SK-N-SH treated with all-trans-retinoic acid at 6 μM for 48 hours (cell line): Measurements from ENCODE around the gene SH3BP4.

ENCODE experiments used
- ATAC-seq: fragments of 200-7000 bp; cut with Tn5 transposase; 3 replicates; pipeline ENCODE4 v1.9.1; 2020; ENCODE audit warnings: mild to moderate bottlenecking, moderate library complexity
- ARNTL ChIP-seq: fragments of 450-650 bp; formaldehyde crosslinking; IDR thresholded peaks from 2 replicates; pipeline ENCODE4 v1.5.0; 2020; ENCODE audit warnings: low read depth, mild to moderate bottlenecking, moderate library complexity, borderline replicate concordance
- BACH2 ChIP-seq: fragments of 250-450 bp; sonication (Bioruptor Pico); IDR thresholded peaks from 2 replicates; pipeline ENCODE4 v1.9.0; 2021; ENCODE audit warnings: mild to moderate bottlenecking, borderline replicate concordance
- CSDC2 ChIP-seq: fragments of 250-450 bp; sonication (Bioruptor Pico); IDR thresholded peaks from 2 replicates; pipeline ENCODE4 v1.5.0; 2020; ENCODE audit warnings: mild to moderate bottlenecking, moderate library complexity
- ESRRG ChIP-seq: fragments of 250-450 bp; sonication (Bioruptor Pico); IDR thresholded peaks from 2 replicates; pipeline ENCODE4 v1.6.1; 2021; ENCODE audit warnings: mild to moderate bottlenecking
- GLIS3 ChIP-seq: fragments of 250-450 bp; sonication (Bioruptor Pico); IDR thresholded peaks from 2 replicates; pipeline ENCODE4 v1.5.0; 2020; ENCODE audit warnings: mild to moderate bottlenecking, moderate library complexity
- ISL1 ChIP-seq: fragments of 250-450 bp; sonication (Bioruptor Pico); IDR thresholded peaks from 2 replicates; pipeline ENCODE4 v2.1.2; 2022; ENCODE audit warnings: mild to moderate bottlenecking, moderate library complexity
- PPARA ChIP-seq: fragments of 250-450 bp; sonication (Bioruptor Pico); IDR thresholded peaks from 2 replicates; pipeline ENCODE4 v1.5.0; 2020; ENCODE audit warnings: mild to moderate bottlenecking, borderline replicate concordance
- RARB ChIP-seq: fragments of 250-450 bp; sonication (Bioruptor Pico); IDR thresholded peaks from 2 replicates; pipeline ENCODE4 v1.8.0; 2021; ENCODE audit warnings: mild to moderate bottlenecking, moderate library complexity
- SNAI2 ChIP-seq: fragments of 250-450 bp; sonication (Bioruptor Pico); IDR thresholded peaks from 2 replicates; pipeline ENCODE4 v1.5.0; 2020; ENCODE audit warnings: mild to moderate bottlenecking, moderate library complexity
- TCF4 ChIP-seq: fragments of 250-450 bp; sonication (Bioruptor Pico); IDR thresholded peaks from 2 replicates; pipeline ENCODE4 v1.8.0; 2021; ENCODE audit warnings: mild to moderate bottlenecking, moderate library complexity, borderline replicate concordance
- TOX ChIP-seq: fragments of 250-450 bp; sonication (Bioruptor Pico); IDR thresholded peaks from 2 replicates; pipeline ENCODE4 v1.8.0; 2021; ENCODE audit warnings: mild to moderate bottlenecking, moderate library complexity, borderline replicate concordance
- ZC3H10 ChIP-seq: fragments of 250-450 bp; sonication (Bioruptor Pico); IDR thresholded peaks from 2 replicates; pipeline ENCODE4 v1.5.1; 2021; ENCODE audit warnings: mild to moderate bottlenecking, moderate library complexity
- ZFP3 ChIP-seq: fragments of 250-450 bp; sonication (Bioruptor Pico); IDR thresholded peaks from 2 replicates; pipeline ENCODE4 v1.5.0; 2020; ENCODE audit warnings: mild to moderate bottlenecking, moderate library complexity
- ZFP30 ChIP-seq: fragments of 450-650 bp; formaldehyde crosslinking; IDR thresholded peaks from 2 replicates; pipeline ENCODE4 v1.5.0; 2022; ENCODE audit warnings: mild to moderate bottlenecking, moderate library complexity
- ZNF565 ChIP-seq: fragments of 450-650 bp; formaldehyde crosslinking; conservative IDR thresholded peaks from 2 replicates; pipeline ENCODE4 v1.5.0; 2020; ENCODE audit warnings: low read depth, mild to moderate bottlenecking, moderate library complexity
- ZNF70 ChIP-seq: fragments of 450-650 bp; formaldehyde crosslinking; IDR thresholded peaks from 2 replicates; pipeline ENCODE4 v1.5.0; 2020; ENCODE audit warnings: mild to moderate bottlenecking, moderate library complexity
- ZNF8 ChIP-seq: fragments of 450-650 bp; formaldehyde crosslinking; IDR thresholded peaks from 2 replicates; pipeline ENCODE4 v1.5.0; 2020; ENCODE audit warnings: mild to moderate bottlenecking, moderate library complexity
- TF ChIP-seq, protein P1 (sequence below): fragments of 250-450 bp; sonication (Bioruptor Pico); IDR thresholded peaks from 2 replicates; pipeline ENCODE4 v1.8.0; 2020; ENCODE audit warnings: mild to moderate bottlenecking, moderate library complexity, borderline replicate concordance
- TF ChIP-seq, protein P2 (sequence below): fragments of 250-450 bp; sonication (Bioruptor Pico); IDR thresholded peaks from 2 replicates; pipeline ENCODE4 v1.5.1; 2020; ENCODE audit warnings: low read depth, mild to moderate bottlenecking, moderate library complexity
- TF ChIP-seq, protein P3 (sequence below): fragments of 250-450 bp; sonication (Bioruptor Pico); IDR thresholded peaks from 2 replicates; pipeline ENCODE4 v1.5.1; 2021; ENCODE audit warnings: mild to moderate bottlenecking, moderate library complexity
- TF ChIP-seq, protein P4 (sequence below): fragments of 250-450 bp; sonication (Bioruptor Pico); IDR thresholded peaks from 2 replicates; pipeline ENCODE4 v1.8.0; 2021; ENCODE audit warnings: low read depth, mild to moderate bottlenecking, moderate library complexity, borderline replicate concordance

Gene SH3BP4

DNA sequence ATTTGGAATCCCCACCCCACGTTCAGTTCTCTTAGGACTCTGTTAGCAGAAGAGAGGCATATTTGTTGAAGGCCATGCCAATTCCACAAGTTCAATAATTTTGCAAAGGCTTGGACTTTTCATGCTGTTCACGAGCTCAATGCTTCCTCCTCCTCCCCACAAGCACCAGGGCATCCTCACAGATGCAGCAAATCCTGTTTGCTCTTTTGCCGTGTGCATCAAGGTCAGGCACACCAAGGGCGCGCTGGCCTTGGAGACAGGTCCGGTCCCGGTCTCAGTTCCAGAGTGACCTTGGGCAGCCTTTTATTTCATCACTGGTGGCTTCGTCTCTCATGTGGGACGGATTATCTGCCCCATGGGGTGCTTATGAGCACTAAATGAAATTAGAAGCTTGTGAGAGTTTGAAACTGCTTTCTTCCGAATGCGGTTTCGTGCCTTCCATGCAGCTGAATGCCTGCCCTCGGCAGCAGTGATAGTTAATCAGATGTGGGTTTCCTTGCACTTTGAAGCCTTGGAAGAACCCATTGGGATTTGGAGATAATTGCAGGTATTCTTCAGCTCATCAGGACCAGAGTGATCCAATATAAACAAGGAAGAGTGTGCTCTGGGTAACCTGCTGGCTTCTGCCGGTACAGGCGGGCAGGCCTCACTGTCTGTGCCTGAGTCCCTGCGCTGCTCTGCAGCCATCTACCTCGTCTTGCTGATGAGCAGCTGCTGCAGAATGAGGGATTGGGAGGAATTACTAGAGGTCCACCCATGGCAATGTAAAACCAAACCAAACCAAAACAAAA, 140.8 kb downstream of the SH3BP4 start:
- no peak for TF ChIP-seq ESRRG (CRISPR knock-in tag)
- TF ChIP-seq SNAI2 (CRISPR knock-in tag): no peak
- no peak for TF ChIP-seq ZNF565 (CRISPR knock-in tag)
- no peak for TF ChIP-seq ZC3H10 (CRISPR knock-in tag)
- TF ChIP-seq BACH2 (CRISPR knock-in tag): no peak
- TF ChIP-seq TCF4 (CRISPR knock-in tag): no peak
- ATAC-seq: no peak

DNA sequence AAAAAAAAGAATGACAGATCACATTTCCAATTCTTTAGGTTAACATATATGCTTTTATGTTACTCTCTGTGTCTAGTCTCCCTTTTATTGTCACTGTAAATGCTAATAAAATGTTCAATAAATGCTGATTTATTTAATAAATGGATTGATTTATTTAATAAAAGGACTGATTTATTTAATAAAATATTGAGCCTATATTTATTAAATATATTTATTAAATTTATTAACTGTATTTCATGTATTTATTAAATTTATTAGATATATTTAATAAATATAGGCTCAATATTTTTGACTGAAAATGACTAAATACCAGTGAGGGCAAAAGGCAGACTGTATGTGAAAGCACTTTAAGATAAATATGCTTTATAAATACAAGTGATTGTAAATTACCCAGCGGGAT, 142.6 kb downstream of the SH3BP4 start:
- ATAC-seq: no peak
- TF ChIP-seq, protein P1, sequence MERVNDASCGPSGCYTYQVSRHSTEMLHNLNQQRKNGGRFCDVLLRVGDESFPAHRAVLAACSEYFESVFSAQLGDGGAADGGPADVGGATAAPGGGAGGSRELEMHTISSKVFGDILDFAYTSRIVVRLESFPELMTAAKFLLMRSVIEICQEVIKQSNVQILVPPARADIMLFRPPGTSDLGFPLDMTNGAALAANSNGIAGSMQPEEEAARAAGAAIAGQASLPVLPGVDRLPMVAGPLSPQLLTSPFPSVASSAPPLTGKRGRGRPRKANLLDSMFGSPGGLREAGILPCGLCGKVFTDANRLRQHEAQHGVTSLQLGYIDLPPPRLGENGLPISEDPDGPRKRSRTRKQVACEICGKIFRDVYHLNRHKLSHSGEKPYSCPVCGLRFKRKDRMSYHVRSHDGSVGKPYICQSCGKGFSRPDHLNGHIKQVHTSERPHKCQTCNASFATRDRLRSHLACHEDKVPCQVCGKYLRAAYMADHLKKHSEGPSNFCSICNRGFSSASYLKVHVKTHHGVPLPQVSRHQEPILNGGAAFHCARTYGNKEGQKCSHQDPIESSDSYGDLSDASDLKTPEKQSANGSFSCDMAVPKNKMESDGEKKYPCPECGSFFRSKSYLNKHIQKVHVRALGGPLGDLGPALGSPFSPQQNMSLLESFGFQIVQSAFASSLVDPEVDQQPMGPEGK (CRISPR knock-in tag): no peak
- TF ChIP-seq, protein P2, sequence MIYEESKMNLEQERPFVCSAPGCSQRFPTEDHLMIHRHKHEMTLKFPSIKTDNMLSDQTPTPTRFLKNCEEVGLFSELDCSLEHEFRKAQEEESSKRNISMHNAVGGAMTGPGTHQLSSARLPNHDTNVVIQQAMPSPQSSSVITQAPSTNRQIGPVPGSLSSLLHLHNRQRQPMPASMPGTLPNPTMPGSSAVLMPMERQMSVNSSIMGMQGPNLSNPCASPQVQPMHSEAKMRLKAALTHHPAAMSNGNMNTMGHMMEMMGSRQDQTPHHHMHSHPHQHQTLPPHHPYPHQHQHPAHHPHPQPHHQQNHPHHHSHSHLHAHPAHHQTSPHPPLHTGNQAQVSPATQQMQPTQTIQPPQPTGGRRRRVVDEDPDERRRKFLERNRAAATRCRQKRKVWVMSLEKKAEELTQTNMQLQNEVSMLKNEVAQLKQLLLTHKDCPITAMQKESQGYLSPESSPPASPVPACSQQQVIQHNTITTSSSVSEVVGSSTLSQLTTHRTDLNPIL (CRISPR knock-in tag): no peak
- TF ChIP-seq TOX (CRISPR knock-in tag) (no peak), ZFP3 (CRISPR knock-in tag) (no peak), ZNF70 (no peak), ZNF565 (CRISPR knock-in tag) (no peak), TCF4 (CRISPR knock-in tag) (no peak), ZC3H10 (CRISPR knock-in tag) (no peak), BACH2 (CRISPR knock-in tag) (no peak), ZNF8 (CRISPR knock-in tag) (no peak), GLIS3 (CRISPR knock-in tag) (no peak), RARB (CRISPR knock-in tag) (no peak), PPARA (CRISPR knock-in tag) (no peak), ARNTL (CRISPR knock-in tag) (no peak)
- TF ChIP-seq, protein P3, sequence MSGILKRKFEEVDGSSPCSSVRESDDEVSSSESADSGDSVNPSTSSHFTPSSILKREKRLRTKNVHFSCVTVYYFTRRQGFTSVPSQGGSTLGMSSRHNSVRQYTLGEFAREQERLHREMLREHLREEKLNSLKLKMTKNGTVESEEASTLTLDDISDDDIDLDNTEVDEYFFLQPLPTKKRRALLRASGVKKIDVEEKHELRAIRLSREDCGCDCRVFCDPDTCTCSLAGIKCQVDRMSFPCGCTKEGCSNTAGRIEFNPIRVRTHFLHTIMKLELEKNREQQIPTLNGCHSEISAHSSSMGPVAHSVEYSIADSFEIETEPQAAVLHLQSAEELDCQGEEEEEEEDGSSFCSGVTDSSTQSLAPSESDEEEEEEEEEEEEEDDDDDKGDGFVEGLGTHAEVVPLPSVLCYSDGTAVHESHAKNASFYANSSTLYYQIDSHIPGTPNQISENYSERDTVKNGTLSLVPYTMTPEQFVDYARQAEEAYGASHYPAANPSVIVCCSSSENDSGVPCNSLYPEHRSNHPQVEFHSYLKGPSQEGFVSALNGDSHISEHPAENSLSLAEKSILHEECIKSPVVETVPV (CRISPR knock-in tag): no peak

DNA sequence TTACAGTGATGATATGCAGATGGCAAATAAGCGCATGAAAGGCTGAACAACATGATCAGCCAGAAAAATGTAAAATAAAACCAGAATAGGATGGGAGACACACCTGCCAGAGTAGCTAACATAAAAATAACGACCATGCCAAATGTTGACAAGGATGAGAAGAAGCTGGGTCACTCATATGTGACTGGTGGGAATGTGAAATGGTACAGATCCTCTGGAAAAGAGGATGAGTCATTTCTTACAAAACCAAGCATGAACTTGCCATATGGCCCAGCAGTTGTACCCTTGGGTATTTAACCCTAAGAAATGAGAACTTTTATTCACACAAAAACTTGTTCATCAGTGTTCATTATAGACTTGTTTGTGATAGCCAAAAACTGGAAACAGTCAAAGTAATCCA, 143.8 kb downstream of the SH3BP4 start:
- TF ChIP-seq CSDC2 (CRISPR knock-in tag) (no peak), ZFP30 (CRISPR knock-in tag) (no peak), ZNF70 (no peak), ZNF8 (CRISPR knock-in tag) (no peak), BACH2 (CRISPR knock-in tag) (no peak), ZC3H10 (CRISPR knock-in tag) (no peak), ISL1 (CRISPR knock-in tag) (0 out of 2 replicates have a peak, but pooled peaks have one; percentile 11)
- TF ChIP-seq, protein P4, sequence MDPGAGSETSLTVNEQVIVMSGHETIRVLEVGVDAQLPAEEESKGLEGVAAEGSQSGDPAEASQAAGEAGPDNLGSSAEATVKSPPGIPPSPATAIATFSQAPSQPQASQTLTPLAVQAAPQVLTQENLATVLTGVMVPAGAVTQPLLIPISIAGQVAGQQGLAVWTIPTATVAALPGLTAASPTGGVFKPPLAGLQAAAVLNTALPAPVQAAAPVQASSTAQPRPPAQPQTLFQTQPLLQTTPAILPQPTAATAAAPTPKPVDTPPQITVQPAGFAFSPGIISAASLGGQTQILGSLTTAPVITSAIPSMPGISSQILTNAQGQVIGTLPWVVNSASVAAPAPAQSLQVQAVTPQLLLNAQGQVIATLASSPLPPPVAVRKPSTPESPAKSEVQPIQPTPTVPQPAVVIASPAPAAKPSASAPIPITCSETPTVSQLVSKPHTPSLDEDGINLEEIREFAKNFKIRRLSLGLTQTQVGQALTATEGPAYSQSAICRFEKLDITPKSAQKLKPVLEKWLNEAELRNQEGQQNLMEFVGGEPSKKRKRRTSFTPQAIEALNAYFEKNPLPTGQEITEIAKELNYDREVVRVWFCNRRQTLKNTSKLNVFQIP (CRISPR knock-in tag): no peak
- TF ChIP-seq, protein P2 (CRISPR knock-in tag): no peak
- TF ChIP-seq, all 23 proteins: peak for 1
- peak; percentile 17; the same call in 2 of the 3 replicates for ATAC-seq
